Subcutaneous abdominal adipose tissue (tissue), 5 donors: Measurements from ENCODE around the gene KDELR3.

Experiments used
- H3K27ac ChIP-seq: one replicate; pipeline ENCODE4 v1.7.0; 2013; ENCODE audit warnings: low read depth, mild to moderate bottlenecking, inconsistent platforms, low read length, moderate library complexity
- H3K27me3 ChIP-seq, 5 donors: one replicate each; pipeline ENCODE4 v1.7.0; 2013; ENCODE audit warnings: low read length in 5 of 5, inconsistent platforms in 1 of 5; ENCODE audit not compliant: control insufficient read depth in 5 of 5, insufficient read depth in 4 of 5
- H3K36me3 ChIP-seq, 5 donors: one replicate each; pipeline ENCODE4 v1.7.0; 2013; ENCODE audit warnings: low read length in 5 of 5; ENCODE audit not compliant: control insufficient read depth in 5 of 5, insufficient read depth in 5 of 5
- H3K4me1 ChIP-seq, 5 donors: one replicate each; pipeline ENCODE4 v1.7.0; 2013; ENCODE audit warnings: low read length in 5 of 5, mild to moderate bottlenecking in 3 of 5, moderate library complexity in 1 of 5; ENCODE audit not compliant: control insufficient read depth in 5 of 5, insufficient read depth in 5 of 5
- H3K4me3 ChIP-seq, 5 donors: one replicate each; pipeline ENCODE4 v1.7.0; 2013; ENCODE audit warnings: low read length in 5 of 5, low read depth in 1 of 5
- H3K9ac ChIP-seq, 5 donors: one replicate each; pipeline ENCODE4 v1.7.0; 2013; ENCODE audit warnings: low read length in 5 of 5, mild to moderate bottlenecking in 4 of 5, moderate library complexity in 3 of 5
- H3K9me3 ChIP-seq, 5 donors: one replicate each; pipeline ENCODE4 v1.7.0; 2013; ENCODE audit warnings: low read length in 5 of 5; ENCODE audit not compliant: control insufficient read depth in 5 of 5
- donor health status: healthy.
- donor health status: healthy.
- donor health status: healthy.
- donor health status: healthy.
- donor health status: healthy.

Gene KDELR3

DNA sequence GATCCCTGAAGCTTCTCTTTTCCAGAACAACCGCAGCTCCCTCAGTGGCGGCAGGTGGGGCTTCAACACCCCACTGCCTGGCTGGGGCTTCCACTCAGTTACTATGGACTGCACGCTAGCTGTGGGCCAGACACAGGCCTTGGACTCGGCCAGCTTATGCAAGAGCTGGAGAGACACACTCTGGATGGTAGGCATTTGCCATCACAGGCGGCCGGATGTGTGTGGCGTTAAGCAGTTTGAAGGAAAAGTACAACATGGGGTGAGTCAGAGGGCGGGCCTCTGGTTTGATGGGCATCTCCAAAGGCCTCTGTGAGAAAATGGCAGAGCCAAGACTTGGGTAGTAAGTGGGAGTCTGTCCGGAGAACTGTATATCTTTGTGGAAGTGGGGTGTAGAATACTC is 30.5 kb upstream of the KDELR3 start:
- Histone ChIP-seq H3K36me3 (no peaks in the 10 kb centered on the region), H3K4me1 (no peaks in the 10 kb centered on the region)

DNA sequence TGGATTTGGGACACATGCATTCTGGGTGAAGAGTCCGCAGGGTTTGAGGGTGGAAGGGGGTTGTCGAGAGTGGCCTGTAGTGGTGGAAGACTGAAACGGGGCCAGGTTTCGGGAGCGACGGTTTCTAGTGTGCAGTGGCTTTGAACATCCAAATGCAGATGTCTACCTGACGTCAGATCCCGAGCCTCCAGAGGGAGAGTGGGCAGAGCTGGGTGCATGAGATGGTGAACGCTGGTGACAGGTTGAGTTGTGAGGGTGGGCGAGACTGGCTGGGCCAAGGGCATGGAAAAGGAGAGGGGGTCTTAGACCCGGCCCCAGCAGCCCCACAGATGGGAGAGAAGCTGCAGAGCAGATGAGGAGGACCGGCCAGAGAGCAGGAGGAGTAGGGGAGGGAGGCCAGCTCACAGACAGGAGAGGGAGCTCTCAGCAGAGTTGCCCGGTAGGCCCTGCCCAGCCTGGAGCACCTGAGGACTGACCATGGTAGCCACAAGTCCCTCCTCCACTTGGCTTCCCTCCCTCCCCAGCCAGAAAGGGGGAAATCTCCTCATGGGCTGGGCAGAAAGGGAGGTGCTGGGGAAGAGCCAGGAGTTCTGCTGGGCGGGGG is 27.0 kb upstream of the KDELR3 start:
- no peak overlapping the region for H3K27ac ChIP-seq
- H3K4me3 ChIP-seq: no peak overlapping the region
- H3K27me3 ChIP-seq: peaks cover 19 to 46% (median 30%) of the 10 kb centered on the region in 5 donors
- H3K9me3 ChIP-seq: no peaks in the 10 kb centered on the region
- H3K4me1 ChIP-seq: no peaks in the 10 kb centered on the region
- no peak overlapping the region for H3K9ac ChIP-seq
- no peaks in the 10 kb centered on the region for H3K36me3 ChIP-seq

More for the DNA sequence above, 30.5 kb upstream of the KDELR3 start:
- Histone ChIP-seq H3K9me3 (no peaks in the 10 kb centered on the region), H3K9ac (no peak overlapping the region), H3K4me3 (no peak overlapping the region), H3K27ac (no peak overlapping the region), H3K27me3 (peaks cover 11 to 25% (median 16%) of the 10 kb centered on the region in 5 donors)

DNA sequence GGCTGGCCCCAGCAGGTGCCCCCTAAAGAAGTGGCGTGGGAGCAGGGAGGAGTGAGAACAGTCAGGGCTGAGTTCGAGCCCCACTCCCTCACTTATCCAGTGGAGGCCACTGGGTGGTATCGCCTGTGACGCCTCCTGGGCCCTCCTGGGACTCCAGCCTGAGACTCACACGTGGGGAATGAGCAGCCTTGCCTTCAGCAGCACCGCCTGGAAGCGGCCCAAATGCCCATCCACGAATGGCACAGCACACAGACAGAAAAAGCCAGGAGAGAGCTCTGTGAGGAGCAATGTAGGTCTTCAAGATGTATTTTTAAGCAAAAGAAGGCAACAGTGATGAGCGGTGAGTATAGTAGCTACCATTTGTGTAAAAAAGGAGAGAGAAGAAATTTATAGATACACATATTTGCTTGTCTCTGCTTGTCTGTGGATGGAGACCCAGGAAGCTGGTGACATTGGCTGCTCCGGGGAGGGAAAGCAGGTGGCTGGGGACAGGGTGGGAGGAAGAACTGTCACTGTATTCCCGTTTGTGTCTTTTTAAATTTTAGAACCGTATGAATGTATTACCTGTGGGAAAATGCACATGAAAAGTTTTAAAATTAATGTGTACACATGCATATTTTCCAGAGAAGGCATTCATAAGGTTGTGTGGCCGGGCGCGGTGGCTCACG is 26.1 kb upstream of the KDELR3 start:
- Histone ChIP-seq H3K27me3 (peaks cover 19 to 49% (median 36%) of the 10 kb centered on the region in 5 donors), H3K4me3 (no peak overlapping the region), H3K4me1 (no peaks in the 10 kb centered on the region)

DNA sequence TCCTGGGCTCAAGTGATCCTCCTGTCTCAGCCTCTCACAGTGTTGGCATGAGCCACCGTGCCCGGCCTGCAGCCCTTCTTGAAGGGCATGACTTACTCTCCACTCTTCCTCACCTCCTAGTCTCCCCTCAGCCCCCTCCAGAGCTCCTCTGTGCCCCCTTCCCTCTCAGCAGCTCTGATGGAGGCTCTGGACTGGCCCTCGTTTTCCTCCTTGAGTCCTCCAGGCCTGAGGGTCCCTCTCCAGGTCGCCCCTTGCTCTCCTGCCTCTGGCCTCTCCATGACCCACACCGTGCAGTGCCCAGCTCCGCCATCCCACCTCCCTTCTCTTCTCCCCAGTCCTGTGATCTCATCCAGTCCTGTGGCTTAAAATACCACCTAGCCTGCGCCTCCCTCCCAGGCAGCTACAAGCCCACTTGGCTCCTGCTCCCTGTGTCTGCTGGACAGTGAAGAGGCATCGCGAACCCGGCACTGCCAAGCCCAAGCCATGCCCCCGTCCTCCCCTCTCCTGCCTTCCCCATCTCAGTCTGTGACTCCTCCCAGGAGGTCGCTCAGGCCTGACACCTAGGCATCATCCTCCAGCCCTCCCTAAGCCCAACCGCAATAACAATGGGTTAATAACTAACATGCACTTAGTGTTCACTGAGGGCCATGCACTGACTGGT is 24.8 kb upstream of the KDELR3 start:
- Histone ChIP-seq H3K27ac (no peak overlapping the region), H3K9ac (no peak overlapping the region), H3K9me3 (no peaks in the 10 kb centered on the region), H3K36me3 (no peaks in the 10 kb centered on the region), H3K4me1 (no peaks in the 10 kb centered on the region), H3K27me3 (peaks cover 19 to 55% (median 34%) of the 10 kb centered on the region in 5 donors), H3K4me3 (no peak overlapping the region)

More for the DNA sequence above, 26.1 kb upstream of the KDELR3 start:
- Histone ChIP-seq H3K9me3 (no peaks in the 10 kb centered on the region), H3K27ac (no peak overlapping the region), H3K36me3 (no peaks in the 10 kb centered on the region), H3K9ac (no peak overlapping the region)

DNA sequence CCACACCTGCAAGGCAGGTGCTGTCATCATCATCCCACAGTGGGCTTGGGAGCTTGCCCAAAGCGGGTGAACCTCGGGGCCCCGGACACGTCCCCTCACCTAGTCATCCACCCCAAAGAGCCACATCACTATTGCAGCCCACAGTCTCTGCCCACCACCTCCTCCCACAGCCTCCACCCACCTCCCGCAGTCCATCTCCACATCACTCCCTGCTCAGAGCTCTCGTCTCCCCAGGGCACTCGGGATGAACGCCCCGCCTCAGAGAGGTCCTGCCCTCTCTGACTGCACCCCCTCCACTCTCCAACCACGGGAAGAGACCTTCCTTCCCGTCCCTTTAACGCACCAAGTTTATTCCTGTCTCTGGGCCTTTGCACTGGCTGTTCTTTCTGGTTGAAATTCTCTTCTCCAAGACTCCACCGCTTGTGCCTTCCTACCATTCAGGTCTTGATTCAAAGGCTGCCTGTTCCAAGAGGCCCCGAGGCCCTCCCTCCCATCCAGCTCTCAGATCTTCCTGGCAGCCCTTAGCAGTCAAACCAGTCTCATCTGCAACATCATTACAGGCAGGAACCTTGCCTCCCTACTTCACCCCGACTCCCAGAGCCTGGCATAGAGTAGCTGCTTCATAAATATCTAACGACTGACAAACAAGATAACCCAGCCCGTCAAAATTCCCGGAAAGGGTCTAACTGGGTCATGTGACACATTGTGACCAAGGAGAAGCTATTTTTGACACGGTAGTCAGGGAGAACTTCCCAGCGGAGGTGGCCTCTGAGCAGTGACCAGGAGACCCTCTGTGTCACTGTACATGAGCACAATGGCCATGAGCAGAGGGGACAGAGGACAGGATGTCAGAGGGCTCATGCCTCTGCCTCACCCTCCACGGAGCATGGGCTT is 24.0 kb upstream of the KDELR3 start:
- Histone ChIP-seq H3K4me3 (no peak overlapping the region), H3K27ac (no peak overlapping the region), H3K9ac (no peak overlapping the region), H3K36me3 (no peaks in the 10 kb centered on the region), H3K4me1 (peaks cover 0 to 3% (median 0%) of the 10 kb centered on the region in 5 donors), H3K9me3 (no peaks in the 10 kb centered on the region), H3K27me3 (peaks cover 19 to 60% (median 37%) of the 10 kb centered on the region in 5 donors)

DNA sequence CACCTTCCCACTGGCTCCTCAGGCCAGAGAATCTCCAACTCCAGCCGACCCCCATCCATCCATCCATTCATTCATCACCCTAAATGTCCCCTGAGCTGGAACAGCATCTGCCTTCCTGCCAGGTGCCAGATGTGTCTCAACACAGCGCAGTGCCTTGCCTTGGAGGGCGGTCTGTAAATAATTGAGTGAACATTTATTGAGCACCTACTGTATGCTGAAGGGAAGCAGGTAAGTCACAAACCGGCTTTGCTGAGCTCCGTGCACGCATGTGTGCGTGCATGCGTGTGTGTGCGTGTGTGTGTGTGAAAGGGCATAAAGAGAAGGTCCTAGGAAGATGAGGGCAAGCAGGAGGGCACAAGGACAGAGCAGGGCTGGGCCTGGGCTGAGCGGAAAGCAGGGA is 23.1 kb upstream of the KDELR3 start:
- Histone ChIP-seq H3K4me1 (peaks cover 0 to 5% (median 0%) of the 10 kb centered on the region in 5 donors), H3K36me3 (no peaks in the 10 kb centered on the region), H3K4me3 (no peak overlapping the region), H3K27me3 (peaks cover 19 to 69% (median 43%) of the 10 kb centered on the region in 5 donors), H3K9ac (no peak overlapping the region), H3K27ac (no peak overlapping the region), H3K9me3 (no peaks in the 10 kb centered on the region)

DNA sequence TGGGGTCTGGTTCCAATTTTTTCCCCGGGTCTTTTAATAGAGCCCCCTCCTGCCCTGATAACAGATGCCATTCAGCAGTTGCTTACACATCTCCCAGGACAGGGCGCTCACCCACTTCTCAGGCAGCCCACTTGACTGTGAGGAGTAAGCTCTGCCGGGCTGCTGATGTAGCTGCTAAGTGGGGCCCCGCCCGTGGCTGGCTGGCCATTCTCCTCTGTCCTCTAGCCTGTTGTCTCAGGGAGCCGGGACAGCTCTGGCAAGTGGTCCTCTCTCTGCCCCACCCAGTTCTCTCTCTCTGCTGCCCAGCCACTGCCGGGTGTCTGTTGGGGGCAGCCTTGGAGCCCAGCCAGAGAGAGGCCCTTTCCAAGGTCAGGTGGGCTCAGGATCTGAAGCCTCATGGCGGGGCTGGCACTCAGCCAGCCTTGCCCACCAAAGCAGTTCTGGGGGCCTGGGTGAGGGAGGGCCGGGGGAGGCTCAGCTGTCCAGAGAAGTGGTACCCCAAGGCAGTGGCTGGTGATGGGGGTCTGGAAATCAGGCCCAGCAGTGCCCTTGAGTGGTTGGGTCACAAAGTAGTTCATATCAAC is 21.8 kb upstream of the KDELR3 start:
- H3K27me3 ChIP-seq: peaks cover 16 to 67% (median 51%) of the 10 kb centered on the region in 5 donors
- peaks cover 0 to 5% (median 0%) of the 10 kb centered on the region in 5 donors for H3K4me1 ChIP-seq
- no peak overlapping the region for H3K9ac ChIP-seq
- H3K27ac ChIP-seq: no peak overlapping the region
- H3K4me3 ChIP-seq: no peak overlapping the region
- no peaks in the 10 kb centered on the region for H3K36me3 ChIP-seq
- H3K9me3 ChIP-seq: no peaks in the 10 kb centered on the region

DNA sequence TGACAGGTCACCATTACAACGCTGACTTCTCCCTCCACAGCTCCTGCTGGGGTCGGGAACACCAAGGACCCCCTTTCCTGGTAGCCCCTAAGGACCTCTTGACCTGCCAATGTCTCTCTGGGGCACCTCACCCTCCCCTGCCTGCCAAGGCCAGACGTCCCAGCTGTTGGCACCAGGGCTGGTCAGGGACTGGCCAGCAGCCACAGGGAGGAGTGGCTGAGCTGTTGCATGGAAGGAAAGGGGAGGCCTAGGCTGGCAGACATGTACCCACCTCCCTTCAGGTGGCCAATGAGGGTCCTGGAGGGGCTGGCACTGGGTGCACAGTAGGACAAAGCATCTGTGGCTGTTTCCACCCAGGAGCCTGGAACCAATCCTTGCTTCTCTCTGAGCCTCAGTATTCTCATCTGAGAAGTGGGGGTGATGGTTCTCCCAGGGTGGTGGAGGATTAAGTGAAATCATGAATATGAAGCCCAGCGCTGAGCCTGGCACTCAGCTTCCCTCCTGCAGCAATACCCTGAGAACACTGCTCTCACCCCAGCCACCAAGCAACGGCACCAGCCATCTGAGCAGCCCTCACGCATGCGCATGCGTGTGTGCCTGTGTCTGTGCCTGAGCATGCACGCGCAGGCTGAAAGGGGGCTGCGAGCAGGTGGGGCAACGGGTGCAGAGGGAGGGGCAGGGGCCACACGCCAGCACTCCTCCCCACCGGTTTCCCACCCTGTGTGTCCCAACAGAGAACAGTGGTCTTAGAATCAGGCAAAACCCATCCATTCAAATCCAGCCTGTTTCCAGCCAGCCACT is 18.8 kb upstream of the KDELR3 start:
- H3K36me3 ChIP-seq: no peaks in the 10 kb centered on the region
- peaks cover 0 to 7% (median under 1%) of the 10 kb centered on the region in 5 donors for H3K4me1 ChIP-seq
- no peak overlapping the region for H3K27ac ChIP-seq
- H3K27me3 ChIP-seq: peaks cover 17 to 65% (median 47%) of the 10 kb centered on the region in 5 donors
- H3K9me3 ChIP-seq: no peaks in the 10 kb centered on the region
- no peak overlapping the region for H3K9ac ChIP-seq
- no peak overlapping the region for H3K4me3 ChIP-seq

DNA sequence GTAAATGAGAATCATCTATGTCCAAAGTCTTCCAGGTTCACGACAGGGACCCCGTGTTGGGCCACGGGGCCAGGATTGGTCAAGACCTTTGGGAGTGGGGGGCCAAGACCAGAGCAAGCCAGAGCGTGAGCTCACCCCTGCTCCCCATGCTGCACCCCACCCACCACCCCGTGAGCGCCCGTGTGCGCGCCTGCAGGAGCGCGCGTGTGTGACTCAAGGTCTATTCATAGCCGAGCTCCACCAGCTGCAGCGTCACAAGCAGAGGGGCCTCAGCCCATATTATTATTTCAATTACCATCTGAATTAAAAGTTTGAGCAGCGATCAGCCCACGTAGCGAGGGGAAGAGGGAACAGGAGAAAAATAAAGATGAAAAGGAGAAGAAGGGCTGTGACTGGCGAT is 18.1 kb upstream of the KDELR3 start:
- no peaks in the 10 kb centered on the region for H3K9me3 ChIP-seq
- no peaks in the 10 kb centered on the region for H3K36me3 ChIP-seq
- peaks cover 0 to 12% (median 6%) of the 10 kb centered on the region in 5 donors for H3K4me1 ChIP-seq
- H3K9ac ChIP-seq: no peak overlapping the region
- H3K27ac ChIP-seq: no peak overlapping the region
- peaks cover 15 to 65% (median 45%) of the 10 kb centered on the region in 5 donors for H3K27me3 ChIP-seq
- no peak overlapping the region for H3K4me3 ChIP-seq
